ENCODE results near the gene GATAD2A.

Gene GATAD2A

GRCh38 chr19:19487950-19488874 is 82.7 kb downstream of the GATAD2A start:
- peak in 1 of 2 experiments; percentile 30 for DNase-seq (ENCODE audit: low read depth in 1 of 2, low spot score in 1 of 2)
- no peak for TF ChIP-seq REST (IDR thresholded peaks at IDR 0.05; ENCODE audit: insufficient replicate concordance, low read depth)
- no peak for TF ChIP-seq GABPA (IDR thresholded peaks at IDR 0.05; ENCODE audit: low read depth)
- no peak for TF ChIP-seq CTCF (IDR thresholded peaks at IDR 0.05; ENCODE audit: insufficient read depth, low read length)
- no peak for TF ChIP-seq POLR2AphosphoS5 (IDR thresholded peaks at IDR 0.05; ENCODE audit: low read depth)
- TF ChIP-seq SPI1 (IDR thresholded peaks at IDR 0.05; ENCODE audit: borderline replicate concordance, low read depth): no peak

GRCh38 chr19:19488875-19489690 is 83.6 kb downstream of the GATAD2A start:
- TF ChIP-seq SPI1 (IDR thresholded peaks at IDR 0.05; ENCODE audit: borderline replicate concordance, low read depth) (peak; percentile 57; the same call in 1 of the 2 replicates), REST (IDR thresholded peaks at IDR 0.05; ENCODE audit: insufficient replicate concordance, low read depth) (no peak), POLR2AphosphoS5 (IDR thresholded peaks at IDR 0.05; ENCODE audit: low read depth) (peak; percentile 61; the same call in 1 of the 2 replicates), GABPA (IDR thresholded peaks at IDR 0.05; ENCODE audit: low read depth) (no peak)
- H3K4me3 ChIP-seq (replicated peaks; ENCODE audit: insufficient read depth, low read length): no peak overlapping the region
- no peaks in the 10 kb centered on the region for H3K27me3 ChIP-seq (ENCODE audit: insufficient read depth, poor library complexity, severe bottlenecking)
- peak; percentile 96 to 98 for DNase-seq (ENCODE audit: low read depth in 1 of 2, low spot score in 1 of 2)
- H3K27ac ChIP-seq (replicated peaks): peak overlapping the region; percentile 89

More at GRCh38 chr19:19487950-19488874, 82.7 kb downstream of the GATAD2A start:
- Histone ChIP-seq H3K27ac (replicated peaks) (peak overlapping the region; percentile 89), H3K27me3 (ENCODE audit: insufficient read depth, poor library complexity, severe bottlenecking) (no peaks in the 10 kb centered on the region), H3K4me3 (replicated peaks; ENCODE audit: insufficient read depth, low read length) (no peak overlapping the region)

- Histone ChIP-seq H3K27ac (replicated peaks) (peak overlapping the region; percentile 89), H3K27me3 (ENCODE audit: insufficient read depth, poor library complexity, severe bottlenecking) (no peaks in the 10 kb centered on the region), H3K4me3 (replicated peaks; ENCODE audit: insufficient read depth, low read length) (no peak overlapping the region)
- no peak for DNase-seq (ENCODE audit: low read depth in 1 of 2, low spot score in 1 of 2)
- TF ChIP-seq POLR2AphosphoS5 (IDR thresholded peaks at IDR 0.05; ENCODE audit: low read depth) (no peak), GABPA (IDR thresholded peaks at IDR 0.05; ENCODE audit: low read depth) (no peak), CTCF (IDR thresholded peaks at IDR 0.05; ENCODE audit: insufficient read depth, low read length) (no peak), SPI1 (IDR thresholded peaks at IDR 0.05; ENCODE audit: borderline replicate concordance, low read depth) (no peak), REST (IDR thresholded peaks at IDR 0.05; ENCODE audit: insufficient replicate concordance, low read depth) (no peak)
These were observed 84.3 kb downstream of the GATAD2A start for GRCh38 chr19:19489804-19490204.
